OCI-LY7 (cell line): ENCODE measurements around the gene PLCB1. TPM values are rescaled to one million over a fixed set of nuclear protein-coding genes. Genes with fewer than 3 reads are reported as not detected.
A peak's percentile ranks its signal among the peaks of the same experiment; 100 is the strongest.

ENCODE experiments used
- BruUV-seq: library from RNA; stranded (reverse); fragments of 400-500 nt; replicated peaks from 2 replicates; lab custom pipeline; 2021; lab: Mats Ljungman, UMichigan
- CTCF ChIA-PET: fragments of 300-600 bp; sonication (Branson Sonifier 250); formaldehyde crosslinking; loops from one replicate; lab custom pipeline; 2022; ENCODE audit warnings: antibody characterized with exemption; ENCODE audit not compliant: unreplicated experiment; lab: Charles Lee
- POLR2A ChIA-PET: fragments of 300-600 bp; sonication (Branson Sonifier 250); formaldehyde crosslinking; loops from one replicate; lab custom pipeline; 2022; ENCODE audit warnings: antibody characterized with exemption; lab: Charles Lee
- DNase-seq: peaks from one replicate; pipeline ENCODE4 v3.0.0-alpha.2; 2015; ENCODE audit warnings: low spot score
- H2AFZ ChIP-seq: fragments of 200-600 bp; sonication (generic), shearing (Covaris generic); 2 replicates; pipeline ENCODE4 v1.6.1; 2014; ENCODE audit warnings: mild to moderate bottlenecking, antibody characterized with exemption, low read length, moderate library complexity
- H3K27ac ChIP-seq: fragments of 200-600 bp; sonication (generic); 2 replicates; pipeline ENCODE4 v1.5.1; 2014; ENCODE audit warnings: mixed run types, low read depth, mild to moderate bottlenecking, moderate library complexity, low read length, inconsistent platforms; ENCODE audit not compliant: poor library complexity, severe bottlenecking
- H3K36me3 ChIP-seq: fragments of 200-600 bp; sonication (generic); 2 replicates; pipeline ENCODE4 v1.6.1; 2014; ENCODE audit warnings: mild to moderate bottlenecking, antibody characterized with exemption, low read length, moderate library complexity, mixed read lengths; ENCODE audit not compliant: insufficient read depth
- H3K4me1 ChIP-seq: fragments of 200-600 bp; sonication (generic); 2 replicates; pipeline ENCODE4 v1.5.1; 2014; ENCODE audit warnings: mild to moderate bottlenecking, low read length; ENCODE audit not compliant: insufficient read depth, poor library complexity, severe bottlenecking
- H3K4me2 ChIP-seq: fragments of 200-600 bp; sonication (generic); 2 replicates; pipeline ENCODE4 v1.6.1; 2014; ENCODE audit warnings: mild to moderate bottlenecking, low read length
- H3K4me3 ChIP-seq: fragments of 200-600 bp; sonication (generic); 2 replicates; pipeline ENCODE4 v1.5.1; 2014; ENCODE audit warnings: mild to moderate bottlenecking, low read depth, low read length; ENCODE audit not compliant: poor library complexity, severe bottlenecking
- H3K79me2 ChIP-seq: fragments of 200-600 bp; sonication (generic); 2 replicates; pipeline ENCODE4 v1.6.1; 2016; ENCODE audit warnings: low read depth, mild to moderate bottlenecking, low read length, moderate library complexity, mixed read lengths; ENCODE audit not compliant: insufficient read depth
- H3K9me2 ChIP-seq: fragments of 200-600 bp; sonication (generic); 2 replicates; pipeline ENCODE4 v1.6.1; 2016; ENCODE audit warnings: mild to moderate bottlenecking, low read length, mixed read lengths; ENCODE audit not compliant: insufficient read depth
- H3K9me3 ChIP-seq: fragments of 200-600 bp; sonication (generic); 2 replicates; pipeline ENCODE4 v1.6.1; 2014; ENCODE audit warnings: mild to moderate bottlenecking, mixed run types, low read length, mixed read lengths
- H4K20me1 ChIP-seq: fragments of 200-600 bp; sonication (generic); 2 replicates; pipeline ENCODE4 v1.6.1; 2014; ENCODE audit warnings: mild to moderate bottlenecking, antibody characterized with exemption, low read length, moderate library complexity, mixed read lengths; ENCODE audit not compliant: insufficient read depth
- EZH2phosphoT487 ChIP-seq: fragments of 200-600 bp; sonication (generic); IDR thresholded peaks from 2 replicates; pipeline ENCODE4 v1.6.1; 2018; ENCODE audit warnings: low read depth, borderline replicate concordance, mild to moderate bottlenecking, mixed run types, antibody characterized with exemption, low read length, moderate library complexity, mixed read lengths
- intact Hi-C: fragments of 100-400 bp; cut with micrococcal nuclease; formaldehyde crosslinking; loops from one replicate; pipeline ENCODE4 v1.10.0; 2022; ENCODE audit not compliant: unreplicated experiment
- total RNA-seq, 2 experiments: library from RNA; depleted of rRNA in 1 of 2; stranded (reverse); fragments of >200 nt in 1 of 2; shearing (Covaris generic) in 1 of 2; gene quantifications; 2 replicates each; pipeline ENCODE4 v1.2.3, GENCODE V29; 2014 to 2022
- TF ChIP-seq, protein P1 (sequence below): fragments of 200-600 bp; sonication (generic); conservative IDR thresholded peaks from 2 replicates; pipeline ENCODE4 v1.5.1; 2014; ENCODE audit warnings: mild to moderate bottlenecking, antibody characterized with exemption, low read length, moderate library complexity, mixed read lengths

Gene PLCB1
- total RNA-seq, 2 experiments from 2014 or later: 14.6 to 30.5 TPM

DNA sequence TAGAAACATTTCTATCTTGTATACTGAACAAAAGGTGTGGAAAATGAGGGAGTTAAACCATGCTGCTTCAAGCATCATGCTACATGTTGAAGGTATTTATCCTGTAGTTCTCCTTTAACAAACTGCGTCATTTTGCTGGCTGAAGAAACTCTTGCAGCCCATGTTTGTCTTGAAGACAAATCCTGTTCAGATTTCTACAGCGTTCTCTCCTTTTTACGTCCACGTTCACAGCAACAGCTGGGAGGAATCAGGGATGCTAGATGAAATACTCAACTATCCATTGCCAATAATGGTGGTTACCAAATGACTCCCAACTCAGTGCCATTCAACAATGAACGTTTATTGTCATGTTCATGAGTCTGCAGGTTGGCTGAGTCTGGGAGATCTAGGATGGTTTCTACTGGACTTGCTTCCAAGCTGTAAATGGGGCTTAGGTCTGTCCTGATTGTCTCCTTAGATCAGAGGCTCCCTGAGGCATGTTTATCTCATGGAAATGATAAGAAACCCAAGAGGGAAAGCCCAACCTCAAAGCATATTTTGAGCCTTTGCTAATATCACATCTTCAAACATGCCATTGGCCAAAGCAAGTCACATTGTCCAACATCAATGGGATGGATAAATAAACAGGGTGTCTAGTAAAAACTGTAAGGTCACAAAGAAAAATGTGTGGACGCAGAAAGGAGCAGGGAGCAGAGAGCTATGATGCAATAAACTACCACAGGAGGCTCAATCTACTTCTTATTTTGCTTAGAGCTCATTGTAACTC lies 2.7 kb upstream of the PLCB1 start:
- Histone ChIP-seq H3K36me3 (no peaks in the 10 kb centered on the region), H2AFZ (no peak overlapping the region), H4K20me1 (no peaks in the 10 kb centered on the region), H3K4me1 (peaks cover 18% of the 10 kb centered on the region), H3K9me3 (no peaks in the 10 kb centered on the region), H3K4me3 (no peak overlapping the region), H3K4me2 (no peak overlapping the region), H3K9me2 (no peaks in the 10 kb centered on the region), H3K27ac (no peak overlapping the region), H3K79me2 (peaks cover 17% of the 10 kb centered on the region; the same call in 1 of the 2 replicates)
- ChIA-PET CTCF (interaction anchor here (0.5 kb wide), 1 partner anchor 193 kb away, joined by 5 read pairs; no protein-coding TSS in a partner anchor), POLR2A (no interaction called here)
- BruUV-seq: no TSS peak
- intact Hi-C loops: no loop called here
- no peak for TF ChIP-seq EZH2phosphoT487
- TF ChIP-seq, protein P1, sequence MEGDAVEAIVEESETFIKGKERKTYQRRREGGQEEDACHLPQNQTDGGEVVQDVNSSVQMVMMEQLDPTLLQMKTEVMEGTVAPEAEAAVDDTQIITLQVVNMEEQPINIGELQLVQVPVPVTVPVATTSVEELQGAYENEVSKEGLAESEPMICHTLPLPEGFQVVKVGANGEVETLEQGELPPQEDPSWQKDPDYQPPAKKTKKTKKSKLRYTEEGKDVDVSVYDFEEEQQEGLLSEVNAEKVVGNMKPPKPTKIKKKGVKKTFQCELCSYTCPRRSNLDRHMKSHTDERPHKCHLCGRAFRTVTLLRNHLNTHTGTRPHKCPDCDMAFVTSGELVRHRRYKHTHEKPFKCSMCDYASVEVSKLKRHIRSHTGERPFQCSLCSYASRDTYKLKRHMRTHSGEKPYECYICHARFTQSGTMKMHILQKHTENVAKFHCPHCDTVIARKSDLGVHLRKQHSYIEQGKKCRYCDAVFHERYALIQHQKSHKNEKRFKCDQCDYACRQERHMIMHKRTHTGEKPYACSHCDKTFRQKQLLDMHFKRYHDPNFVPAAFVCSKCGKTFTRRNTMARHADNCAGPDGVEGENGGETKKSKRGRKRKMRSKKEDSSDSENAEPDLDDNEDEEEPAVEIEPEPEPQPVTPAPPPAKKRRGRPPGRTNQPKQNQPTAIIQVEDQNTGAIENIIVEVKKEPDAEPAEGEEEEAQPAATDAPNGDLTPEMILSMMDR: no peak
- no peak for DNase-seq

DNA sequence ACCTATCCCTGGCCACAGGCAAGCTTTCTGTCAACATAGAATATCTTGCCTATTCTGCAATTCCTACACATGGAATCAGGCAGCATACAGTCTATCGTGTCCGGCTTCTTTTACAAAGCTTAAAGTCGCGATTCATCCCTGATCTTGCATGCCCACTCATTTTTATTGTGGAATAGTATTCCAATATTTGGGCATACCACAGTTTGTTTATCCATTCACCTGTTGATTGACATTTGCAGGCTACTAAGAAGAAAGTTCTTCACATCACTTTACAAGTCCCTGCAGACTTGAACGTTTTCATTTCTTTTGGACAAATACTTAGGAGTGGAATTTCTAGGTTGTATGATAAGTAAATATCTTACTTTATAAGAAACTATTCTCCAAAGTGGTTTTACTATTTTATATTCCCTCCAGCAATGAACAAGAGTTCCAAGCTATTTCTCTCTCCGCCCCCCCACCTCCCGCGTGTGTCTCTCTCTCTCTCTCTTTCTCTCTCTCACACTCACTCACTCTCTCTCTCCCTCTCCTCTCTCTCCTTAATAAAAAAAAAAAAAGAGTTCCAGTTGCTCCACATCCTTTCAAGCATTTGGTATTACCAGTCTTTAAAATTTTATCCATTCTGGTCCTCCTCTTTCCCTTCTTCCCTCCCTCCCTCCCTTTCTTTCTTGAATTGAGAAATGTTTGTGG lies 1.1 kb upstream of the PLCB1 start:
- ChIA-PET CTCF (interaction anchor here (0.6 kb wide), 1 partner anchor 98 kb away, joined by 3 read pairs; no protein-coding TSS in a partner anchor), POLR2A (interaction anchor here (0.8 kb wide), 1 partner anchor 89 kb away, joined by 3 read pairs; no protein-coding TSS in a partner anchor)
- Histone ChIP-seq H3K9me2 (no peaks in the 10 kb centered on the region), H4K20me1 (no peaks in the 10 kb centered on the region), H3K4me3 (peak overlapping the region; percentile 76), H3K79me2 (peaks cover 31% of the 10 kb centered on the region; the same call in 1 of the 2 replicates), H3K27ac (no peak overlapping the region), H3K9me3 (no peaks in the 10 kb centered on the region), H3K4me2 (peak overlapping the region; percentile 97), H3K4me1 (peaks cover 29% of the 10 kb centered on the region), H3K36me3 (no peaks in the 10 kb centered on the region), H2AFZ (peak overlapping the region; percentile 99; the same call in 1 of the 2 replicates)
- no peak for DNase-seq
- BruUV-seq: no TSS peak
- no peak for TF ChIP-seq EZH2phosphoT487
- TF ChIP-seq, protein P1: no peak
- intact Hi-C loops: loop anchor here (5.0 kb wide), 4 partner anchors 176 to 406 kb away; no protein-coding TSS in a partner anchor
